CD8-positive, alpha-beta memory T cell (primary cell): ENCODE data around the gene CHN1. TPM values are rescaled to one million over a fixed set of nuclear protein-coding genes. Genes with fewer than 3 reads are reported as not detected.
A peak's percentile ranks its signal among the peaks of the same experiment; 100 is the strongest.

Experiments
- CTCF ChIA-PET: fragments of 350-600 bp; sonication (Branson Sonifier 250); formaldehyde crosslinking; loops from one replicate; lab custom pipeline; 2021; ENCODE audit warnings: antibody characterized with exemption; lab: Charles Lee
- POLR2A ChIA-PET: fragments of 350-600 bp; sonication (Branson Sonifier 250); formaldehyde crosslinking; loops from one replicate; lab custom pipeline; 2021; ENCODE audit warnings: antibody characterized with exemption; lab: Charles Lee
- DNase-seq, 5 donors: peaks; one replicate each; pipeline versions ENCODE4 v3.0.0 to v3.0.0-alpha.2; 2020 to 2022; ENCODE audit warnings: mixed read lengths in 1 of 5
- H3K27ac ChIP-seq: one replicate; pipeline ENCODE4 v1.7.0; 2013; ENCODE audit warnings: low read depth, mild to moderate bottlenecking, low read length, moderate library complexity
- H3K27me3 ChIP-seq: 2 replicates; pipeline ENCODE4 v1.7.0; 2013; ENCODE audit warnings: low read length, mild to moderate bottlenecking; ENCODE audit not compliant: insufficient read depth, poor library complexity, severe bottlenecking
- H3K36me3 ChIP-seq: 2 replicates; pipeline ENCODE4 v1.7.0; 2013; ENCODE audit warnings: mild to moderate bottlenecking, low read length, moderate library complexity; ENCODE audit not compliant: insufficient read depth
- H3K4me1 ChIP-seq: 2 replicates; pipeline ENCODE4 v1.7.0; 2013; ENCODE audit warnings: mild to moderate bottlenecking, low read length, moderate library complexity; ENCODE audit not compliant: insufficient read depth
- H3K4me3 ChIP-seq: 2 replicates; pipeline ENCODE4 v1.7.0; 2013; ENCODE audit warnings: mild to moderate bottlenecking, low read length
- H3K9me3 ChIP-seq: 2 replicates; pipeline ENCODE4 v1.7.0; 2013; ENCODE audit warnings: mild to moderate bottlenecking, low read length
- H3K27ac Mint-ChIP-seq, 8 donors: one replicate each; pipeline ENCODE4 v1.8.0; 2020 to 2021; ENCODE audit warnings: mixed read lengths in 8 of 8, mild to moderate bottlenecking in 6 of 8, inconsistent platforms in 3 of 8, moderate library complexity in 3 of 8
- H3K27me3 Mint-ChIP-seq, 2 donors: one replicate each; pipeline ENCODE4 v1.8.0; 2020 to 2021; ENCODE audit warnings: mixed read lengths in 2 of 2, mild to moderate bottlenecking in 1 of 2, moderate library complexity in 1 of 2
- H3K36me3 Mint-ChIP-seq, 3 donors: one replicate each; pipeline ENCODE4 v1.8.0; 2020 to 2021; ENCODE audit warnings: mixed read lengths in 3 of 3, inconsistent platforms in 1 of 3, mild to moderate bottlenecking in 1 of 3
- H3K4me1 Mint-ChIP-seq, 3 donors: one replicate each; pipeline ENCODE4 v1.8.0; 2020 to 2021; ENCODE audit warnings: mixed read lengths in 3 of 3, inconsistent platforms in 1 of 3, mild to moderate bottlenecking in 1 of 3
- H3K4me3 Mint-ChIP-seq, 7 donors: one replicate each; pipeline ENCODE4 v1.8.0; 2020 to 2021; ENCODE audit warnings: mixed read lengths in 7 of 7, mild to moderate bottlenecking in 6 of 7, moderate library complexity in 4 of 7, inconsistent platforms in 2 of 7
- H3K9me3 Mint-ChIP-seq, 5 donors: one replicate each; pipeline ENCODE4 v1.8.0; 2020 to 2022; ENCODE audit warnings: mixed read lengths in 5 of 5, mild to moderate bottlenecking in 3 of 5, moderate library complexity in 2 of 5, inconsistent platforms in 1 of 5
- polyA plus RNA-seq: library from polyadenylated mRNA; unstranded; fragments of 300-500 nt; fragmentation: Illumina TruSeq; gene quantifications from one replicate; pipeline ENCODE4 v1.2.3, GENCODE V29; 2021
- total RNA-seq, 2 experiments: library from RNA; stranded (reverse); gene quantifications; one replicate each; pipeline ENCODE4 v1.2.3, GENCODE V29; 2021

CHN1 gene
- total and polyA plus RNA-seq, 3 experiments from 2014 or later: 13.1 to 22.1 (median 18.4) TPM

- no peak for DNase-seq
- H3K4me3 Mint-ChIP-seq: no peak overlapping the region
- Histone ChIP-seq H3K4me1 (no peaks in the 10 kb centered on the region), H3K27me3 (no peaks in the 10 kb centered on the region), H3K36me3 (no peaks in the 10 kb centered on the region), H3K9me3 (no peaks in the 10 kb centered on the region), H3K27ac (no peak overlapping the region), H3K4me3 (no peak overlapping the region)
- ChIA-PET CTCF (no interaction called here), POLR2A (no interaction called here)
- no peaks in the 10 kb centered on the region for H3K9me3 Mint-ChIP-seq
- no peak overlapping the region for H3K27ac Mint-ChIP-seq
- H3K36me3 Mint-ChIP-seq: peaks cover 0 to 15% (median 0%) of the 10 kb centered on the region in 3 donors
- peaks cover 0 to 2% of the 10 kb centered on the region in 2 donors for H3K27me3 Mint-ChIP-seq
- H3K4me1 Mint-ChIP-seq: no peaks in the 10 kb centered on the region
Observed at GRCh38 chr2:174805803-174806202, 199.4 kb downstream of the CHN1 start.

GRCh38 chr2:174802459-174802858, 202.7 kb downstream of the CHN1 start:
- DNase-seq: no peak
- Mint-ChIP-seq H3K4me3 (no peak overlapping the region), H3K4me1 (no peaks in the 10 kb centered on the region), H3K27me3 (peaks cover 0 to 1% of the 10 kb centered on the region in 2 donors), H3K27ac (no peak overlapping the region), H3K36me3 (peaks cover 0 to 5% (median 0%) of the 10 kb centered on the region in 3 donors), H3K9me3 (no peaks in the 10 kb centered on the region)
- H3K27me3 ChIP-seq: no peaks in the 10 kb centered on the region
- POLR2A ChIA-PET: no interaction called here
- CTCF ChIA-PET: interaction anchor here (1.5 kb wide), 1 partner anchor 188 kb away, joined by 5 read pairs; no protein-coding TSS in a partner anchor
- H3K4me1 ChIP-seq: no peaks in the 10 kb centered on the region
- no peaks in the 10 kb centered on the region for H3K36me3 ChIP-seq
- no peak overlapping the region for H3K4me3 ChIP-seq
- no peaks in the 10 kb centered on the region for H3K9me3 ChIP-seq
- H3K27ac ChIP-seq: no peak overlapping the region

GRCh38 chr2:174800436-174801205, 204.6 kb downstream of the CHN1 start:
- peak overlapping the region in 1 of 8 donors; percentile 5 for H3K27ac Mint-ChIP-seq
- H3K4me3 Mint-ChIP-seq: no peak overlapping the region
- no peaks in the 10 kb centered on the region for H3K9me3 Mint-ChIP-seq
- Histone ChIP-seq H3K9me3 (no peaks in the 10 kb centered on the region), H3K27ac (no peak overlapping the region), H3K36me3 (no peaks in the 10 kb centered on the region), H3K4me3 (no peak overlapping the region), H3K27me3 (no peaks in the 10 kb centered on the region), H3K4me1 (no peaks in the 10 kb centered on the region)
- ChIA-PET POLR2A (no interaction called here), CTCF (no interaction called here)
- DNase-seq: no peak
- no peaks in the 10 kb centered on the region for H3K4me1 Mint-ChIP-seq
- H3K27me3 Mint-ChIP-seq: peaks cover 0 to 1% of the 10 kb centered on the region in 2 donors
- H3K36me3 Mint-ChIP-seq: peaks cover 0 to 5% (median 0%) of the 10 kb centered on the region in 3 donors

- Histone ChIP-seq H3K36me3 (no peaks in the 10 kb centered on the region), H3K27me3 (no peaks in the 10 kb centered on the region), H3K27ac (no peak overlapping the region), H3K4me1 (no peaks in the 10 kb centered on the region), H3K4me3 (no peak overlapping the region), H3K9me3 (no peaks in the 10 kb centered on the region)
- no peak for DNase-seq
- Mint-ChIP-seq H3K27me3 (peaks cover 0 to 1% of the 10 kb centered on the region in 2 donors), H3K27ac (no peak overlapping the region), H3K4me1 (no peaks in the 10 kb centered on the region), H3K9me3 (no peaks in the 10 kb centered on the region), H3K36me3 (peaks cover 0 to 2% (median 0%) of the 10 kb centered on the region in 3 donors), H3K4me3 (no peak overlapping the region)
- POLR2A ChIA-PET: no interaction called here
- CTCF ChIA-PET: no interaction called here
Observed at GRCh38 chr2:174798801-174799200, 206.4 kb downstream of the CHN1 start.

- Histone ChIP-seq H3K4me3 (no peak overlapping the region), H3K27me3 (no peaks in the 10 kb centered on the region), H3K4me1 (no peaks in the 10 kb centered on the region), H3K27ac (no peak overlapping the region), H3K36me3 (no peaks in the 10 kb centered on the region), H3K9me3 (no peaks in the 10 kb centered on the region)
- POLR2A ChIA-PET: no interaction called here
- no peak overlapping the region for H3K4me3 Mint-ChIP-seq
- DNase-seq: no peak
- CTCF ChIA-PET: no interaction called here
- peaks cover 1 to 3% of the 10 kb centered on the region in 2 donors for H3K27me3 Mint-ChIP-seq
- no peaks in the 10 kb centered on the region for H3K9me3 Mint-ChIP-seq
- H3K27ac Mint-ChIP-seq: peak overlapping the region in 1 of 8 donors; percentile 10
- H3K36me3 Mint-ChIP-seq: peaks cover 0 to 2% (median 0%) of the 10 kb centered on the region in 3 donors
- no peaks in the 10 kb centered on the region for H3K4me1 Mint-ChIP-seq
Observed at GRCh38 chr2:174797781-174798276, 207.4 kb downstream of the CHN1 start.

- Histone ChIP-seq H3K27me3 (no peaks in the 10 kb centered on the region), H3K27ac (no peak overlapping the region), H3K4me1 (no peaks in the 10 kb centered on the region), H3K36me3 (no peaks in the 10 kb centered on the region), H3K9me3 (no peaks in the 10 kb centered on the region), H3K4me3 (no peak overlapping the region)
- Mint-ChIP-seq H3K4me3 (no peak overlapping the region), H3K27me3 (peaks cover 3 to 5% of the 10 kb centered on the region in 2 donors), H3K9me3 (no peaks in the 10 kb centered on the region), H3K4me1 (no peaks in the 10 kb centered on the region), H3K27ac (no peak overlapping the region), H3K36me3 (peaks cover 0 to 2% (median 0%) of the 10 kb centered on the region in 3 donors)
- CTCF ChIA-PET: no interaction called here
- no peak for DNase-seq
- POLR2A ChIA-PET: no interaction called here
Observed at GRCh38 chr2:174796319-174796771, 208.8 kb downstream of the CHN1 start.

- H3K36me3 ChIP-seq: no peaks in the 10 kb centered on the region
- H3K27ac ChIP-seq: no peak overlapping the region
- Mint-ChIP-seq H3K36me3 (no peaks in the 10 kb centered on the region), H3K4me1 (no peaks in the 10 kb centered on the region), H3K27me3 (peaks cover 3 to 6% of the 10 kb centered on the region in 2 donors), H3K27ac (peak overlapping the region in 1 of 8 donors; percentile 29), H3K4me3 (no peak overlapping the region), H3K9me3 (no peaks in the 10 kb centered on the region)
- DNase-seq: no peak
- H3K27me3 ChIP-seq: no peaks in the 10 kb centered on the region
- POLR2A ChIA-PET: no interaction called here
- H3K4me1 ChIP-seq: no peaks in the 10 kb centered on the region
- CTCF ChIA-PET: interaction anchor here (1.8 kb wide), 1 partner anchor 46 kb away, joined by 4 read pairs; no protein-coding TSS in a partner anchor
- H3K9me3 ChIP-seq: no peaks in the 10 kb centered on the region
- no peak overlapping the region for H3K4me3 ChIP-seq
Observed at GRCh38 chr2:174794851-174795374, 210.3 kb downstream of the CHN1 start.
